ENCODE results near the gene CSH1. TPM values are rescaled to one million over a fixed set of nuclear protein-coding genes. Genes with fewer than 3 reads are reported as not detected.
"Not testable (repeated sequence)": the region's sequence is repeated elsewhere in the genome, so short reads cannot be mapped to it uniquely, and the experiment has no call there.

The CSH1 gene
- total RNA-seq, 1 donor from 2014 or later: not detected

- H3K4me3 ChIP-seq (ENCODE audit: low read depth, low read length): no peak overlapping the region
- peak; percentile 21 for TF ChIP-seq CTCF (conservative IDR thresholded peaks at IDR 0.05; ENCODE audit: low read depth, low read length)
- DNase-seq (ENCODE audit: low read depth): no peak
These were observed 21.9 kb upstream of the CSH1 start for GRCh38 chr17:63918305-63918704.

GRCh38 chr17:63917646-63918045 lies 21.3 kb upstream of the CSH1 start:
- DNase-seq (ENCODE audit: low read depth): no peak
- H3K4me3 ChIP-seq (ENCODE audit: low read depth, low read length): no peak overlapping the region
- no peak for TF ChIP-seq CTCF (conservative IDR thresholded peaks at IDR 0.05; ENCODE audit: low read depth, low read length)

- not testable (repeated sequence) for DNase-seq (ENCODE audit: low read depth); H3K4me3 ChIP-seq (ENCODE audit: low read depth, low read length)
These were observed 20.8 kb upstream of the CSH1 start for GRCh38 chr17:63917206-63917605.

- DNase-seq (ENCODE audit: low read depth): no peak
- TF ChIP-seq CTCF (conservative IDR thresholded peaks at IDR 0.05; ENCODE audit: low read depth, low read length): no peak
- H3K4me3 ChIP-seq (ENCODE audit: low read depth, low read length): no peak overlapping the region
These were observed 20.3 kb upstream of the CSH1 start for GRCh38 chr17:63916566-63917185.

- H3K4me3 ChIP-seq (ENCODE audit: low read depth, low read length); DNase-seq (ENCODE audit: low read depth): not testable (repeated sequence)
These were observed 19.4 kb upstream of the CSH1 start for GRCh38 chr17:63915753-63916152.

- no peak for DNase-seq (ENCODE audit: low read depth)
- TF ChIP-seq CTCF (conservative IDR thresholded peaks at IDR 0.05; ENCODE audit: low read depth, low read length): no peak
- no peak overlapping the region for H3K4me3 ChIP-seq (ENCODE audit: low read depth, low read length)
These were observed 18.1 kb upstream of the CSH1 start for GRCh38 chr17:63914471-63914870.

GRCh38 chr17:63911657-63912100 lies 15.3 kb upstream of the CSH1 start:
- TF ChIP-seq CTCF (conservative IDR thresholded peaks at IDR 0.05; ENCODE audit: low read depth, low read length): peak; percentile 64
- DNase-seq (ENCODE audit: low read depth): no peak
- H3K4me3 ChIP-seq (ENCODE audit: low read depth, low read length): no peak overlapping the region

GRCh38 chr17:63911041-63911635 lies 14.8 kb upstream of the CSH1 start, which contains the start of gene CSHL1:
Gene CSHL1 (minus strand): TSS chr17:63911258. CDS start chr17:63911196, 62 bp downstream.
- DNase-seq (ENCODE audit: low read depth): no peak
- no peak for TF ChIP-seq CTCF (conservative IDR thresholded peaks at IDR 0.05; ENCODE audit: low read depth, low read length)
- H3K4me3 ChIP-seq (ENCODE audit: low read depth, low read length): no peak within 1 kb of the TSS
